Measurements from ENCODE around the gene CFAP52. TPM values are rescaled to one million over a fixed set of nuclear protein-coding genes. Genes with fewer than 3 reads are reported as not detected.
A peak's percentile ranks its signal among the peaks of the same experiment; 100 is the strongest.

CFAP52 gene
- total RNA-seq, 1 experiment from 2014 or later, result not detected

DNA sequence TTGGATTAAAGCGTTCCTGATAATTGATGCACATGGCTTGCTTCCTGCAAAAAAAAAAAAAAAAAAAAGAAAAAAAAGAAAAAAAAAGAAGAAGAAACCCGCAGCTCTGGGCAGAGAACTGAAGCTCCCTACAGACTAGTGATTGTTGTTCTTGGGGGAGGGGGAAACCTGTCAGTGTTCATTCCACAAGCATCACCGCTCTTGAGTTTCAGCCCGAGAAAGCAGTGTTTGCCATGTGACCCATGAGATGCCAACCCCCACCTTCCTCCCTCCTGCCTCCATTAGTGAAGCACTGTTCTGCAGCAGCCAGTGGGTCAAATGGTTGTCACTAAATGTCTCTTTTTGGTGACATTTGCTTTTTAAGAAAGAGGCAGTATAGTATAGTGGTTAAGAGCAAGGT is 70.6 kb downstream of the CFAP52 start (continued):
- TF ChIP-seq, protein P1, sequence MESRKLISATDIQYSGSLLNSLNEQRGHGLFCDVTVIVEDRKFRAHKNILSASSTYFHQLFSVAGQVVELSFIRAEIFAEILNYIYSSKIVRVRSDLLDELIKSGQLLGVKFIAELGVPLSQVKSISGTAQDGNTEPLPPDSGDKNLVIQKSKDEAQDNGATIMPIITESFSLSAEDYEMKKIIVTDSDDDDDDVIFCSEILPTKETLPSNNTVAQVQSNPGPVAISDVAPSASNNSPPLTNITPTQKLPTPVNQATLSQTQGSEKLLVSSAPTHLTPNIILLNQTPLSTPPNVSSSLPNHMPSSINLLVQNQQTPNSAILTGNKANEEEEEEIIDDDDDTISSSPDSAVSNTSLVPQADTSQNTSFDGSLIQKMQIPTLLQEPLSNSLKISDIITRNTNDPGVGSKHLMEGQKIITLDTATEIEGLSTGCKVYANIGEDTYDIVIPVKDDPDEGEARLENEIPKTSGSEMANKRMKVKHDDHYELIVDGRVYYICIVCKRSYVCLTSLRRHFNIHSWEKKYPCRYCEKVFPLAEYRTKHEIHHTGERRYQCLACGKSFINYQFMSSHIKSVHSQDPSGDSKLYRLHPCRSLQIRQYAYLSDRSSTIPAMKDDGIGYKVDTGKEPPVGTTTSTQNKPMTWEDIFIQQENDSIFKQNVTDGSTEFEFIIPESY (IDR thresholded peaks at IDR 0.05; ENCODE audit: extremely low read depth, insufficient replicate concordance, low read length), result no peak
- TF ChIP-seq EGR1 (IDR thresholded peaks at IDR 0.05; ENCODE audit: low read depth) (no peak), ZFX (IDR thresholded peaks at IDR 0.05) (no peak), POLR2A (IDR thresholded peaks at IDR 0.05; ENCODE audit: borderline replicate concordance, extremely low read depth, insufficient read depth, insufficient read length) (no peak), TCF7L2 (IDR thresholded peaks at IDR 0.05; ENCODE audit: borderline replicate concordance, extremely low read depth, insufficient read depth, insufficient read length) (no peak), CEBPB (IDR thresholded peaks at IDR 0.05; ENCODE audit: low read depth) (no peak), CBX3 (IDR thresholded peaks at IDR 0.05; ENCODE audit: low read depth) (no peak)
- TF ChIP-seq, protein P2, sequence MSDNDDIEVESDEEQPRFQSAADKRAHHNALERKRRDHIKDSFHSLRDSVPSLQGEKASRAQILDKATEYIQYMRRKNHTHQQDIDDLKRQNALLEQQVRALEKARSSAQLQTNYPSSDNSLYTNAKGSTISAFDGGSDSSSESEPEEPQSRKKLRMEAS (IDR thresholded peaks at IDR 0.05), result no peak

DNA sequence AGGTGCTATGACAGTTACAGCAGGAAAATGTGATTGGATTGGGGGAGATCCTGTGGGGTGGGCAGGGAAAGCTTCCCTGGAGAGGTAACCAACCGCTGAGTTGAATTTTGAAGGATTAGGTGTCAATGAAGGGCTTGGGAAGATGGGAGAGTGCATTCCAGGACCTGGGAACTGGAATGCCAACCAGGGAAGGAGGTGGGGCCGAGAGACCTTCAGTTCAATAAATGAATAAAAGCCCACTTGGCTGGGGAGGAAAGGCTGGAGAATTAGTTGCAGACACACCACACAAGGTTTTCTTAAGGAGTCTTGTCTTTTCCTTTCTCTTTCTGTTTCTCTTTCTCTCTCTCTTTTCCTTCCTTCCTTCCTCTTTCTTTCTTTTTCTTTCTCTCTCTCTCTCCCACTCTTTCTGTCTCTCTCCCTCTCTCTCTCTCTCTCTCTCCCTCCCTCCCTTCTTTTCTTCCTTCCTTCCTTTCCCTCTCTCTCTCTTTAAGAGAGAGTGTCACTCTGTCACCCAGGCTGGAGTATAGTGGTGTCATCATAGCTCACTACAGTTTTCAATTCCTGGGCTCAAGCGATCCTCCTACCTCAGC is 72.2 kb downstream of the CFAP52 start:
- ATAC-seq, result no peak; the same call in 1 of the 2 replicates
- H3K79me2 ChIP-seq (ENCODE audit: insufficient read depth, low read length), result peaks cover 17% of the 10 kb centered on the region

More for the DNA sequence above, 72.2 kb downstream of the CFAP52 start:
- no peaks in the 10 kb centered on the region for H3K27me3 ChIP-seq (ENCODE audit: insufficient read depth, low read length)
- H2AFZ ChIP-seq (ENCODE audit: low read depth, low read length, poor library complexity, severe bottlenecking), result no peak overlapping the region
- no peak overlapping the region; the same call in 1 of the 2 replicates for H3K9ac ChIP-seq (ENCODE audit: low read length)
- no peaks in the 10 kb centered on the region for H3K36me3 ChIP-seq (ENCODE audit: control insufficient read depth in 1 of 2, insufficient read depth in 2 of 2, low read length in 2 of 2)
- ChIA-PET CTCF (no interaction called here), POLR2A (no interaction called here), RAD21 (ENCODE audit: low non-redundant PET in 1 of 2, low total read pairs in 2 of 2, uncharacterized antibody in 2 of 2, unreplicated experiment in 2 of 2) (no interaction called here)
- H3K4me1 ChIP-seq (ENCODE audit: control insufficient read depth in 1 of 2, insufficient read depth in 2 of 2, low read length in 2 of 2), result peaks cover 37 to 50% of the 10 kb centered on the region in 2 experiments
- intact Hi-C loops (cut with micrococcal nuclease), result no loop called here
- peak overlapping the region; percentile 90 for H3K4me2 ChIP-seq (ENCODE audit: low read length)
- TF ChIP-seq, protein P3, sequence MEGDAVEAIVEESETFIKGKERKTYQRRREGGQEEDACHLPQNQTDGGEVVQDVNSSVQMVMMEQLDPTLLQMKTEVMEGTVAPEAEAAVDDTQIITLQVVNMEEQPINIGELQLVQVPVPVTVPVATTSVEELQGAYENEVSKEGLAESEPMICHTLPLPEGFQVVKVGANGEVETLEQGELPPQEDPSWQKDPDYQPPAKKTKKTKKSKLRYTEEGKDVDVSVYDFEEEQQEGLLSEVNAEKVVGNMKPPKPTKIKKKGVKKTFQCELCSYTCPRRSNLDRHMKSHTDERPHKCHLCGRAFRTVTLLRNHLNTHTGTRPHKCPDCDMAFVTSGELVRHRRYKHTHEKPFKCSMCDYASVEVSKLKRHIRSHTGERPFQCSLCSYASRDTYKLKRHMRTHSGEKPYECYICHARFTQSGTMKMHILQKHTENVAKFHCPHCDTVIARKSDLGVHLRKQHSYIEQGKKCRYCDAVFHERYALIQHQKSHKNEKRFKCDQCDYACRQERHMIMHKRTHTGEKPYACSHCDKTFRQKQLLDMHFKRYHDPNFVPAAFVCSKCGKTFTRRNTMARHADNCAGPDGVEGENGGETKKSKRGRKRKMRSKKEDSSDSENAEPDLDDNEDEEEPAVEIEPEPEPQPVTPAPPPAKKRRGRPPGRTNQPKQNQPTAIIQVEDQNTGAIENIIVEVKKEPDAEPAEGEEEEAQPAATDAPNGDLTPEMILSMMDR (IDR thresholded peaks at IDR 0.05 in 2 of 3, conservative IDR thresholded peaks at IDR 0.05 in 1 of 3; ENCODE audit: borderline replicate concordance in 1 of 3, insufficient read depth in 1 of 3, low read depth in 2 of 3, low read length in 2 of 3), result no peak
- TF ChIP-seq EZH2phosphoT487 (IDR thresholded peaks at IDR 0.05; ENCODE audit: borderline replicate concordance) (no peak), SIN3A (IDR thresholded peaks at IDR 0.05; ENCODE audit: low read depth) (no peak), ZNF274 (IDR thresholded peaks at IDR 0.05; ENCODE audit: low read depth, low read length) (no peak)
- H3K4me3 ChIP-seq (replicated peaks in 1 of 2; ENCODE audit: low read depth in 1 of 2, low read length in 2 of 2), result peak overlapping the region in 1 of 2 experiments; percentile 37; a peak in 2 of 4 replicates
- H3K9me3 ChIP-seq (ENCODE audit: control insufficient read depth in 1 of 2, insufficient read depth in 1 of 2, low read depth in 1 of 2, low read length in 2 of 2), result no peaks in the 10 kb centered on the region
- H3K27ac ChIP-seq (ENCODE audit: low read depth, low read length), result peak overlapping the region; percentile 35; the same call in 1 of the 2 replicates
- BruUV-seq (replicated peaks), result no TSS peak
- H3K9me2 ChIP-seq (ENCODE audit: insufficient read depth), result no peaks in the 10 kb centered on the region
- H4K20me1 ChIP-seq (ENCODE audit: insufficient read depth), result no peaks in the 10 kb centered on the region
- DNase-seq (ENCODE audit: low read depth, low spot score), result no peak
